HG02943 (cell line): ENCODE data around the gene NELFA.
"Not testable (repeated sequence)": the region's sequence is repeated elsewhere in the genome, so short reads cannot be mapped to it uniquely, and the experiment has no call there.

Source experiments
- ATAC-seq: cut with Tn5 transposase; IDR thresholded peaks from one replicate; pipeline ENCODE4 v1.9.1; 2021; ENCODE audit warnings: mild to moderate bottlenecking, low read depth, moderate library complexity; ENCODE audit not compliant: unreplicated experiment

Gene NELFA

DNA sequence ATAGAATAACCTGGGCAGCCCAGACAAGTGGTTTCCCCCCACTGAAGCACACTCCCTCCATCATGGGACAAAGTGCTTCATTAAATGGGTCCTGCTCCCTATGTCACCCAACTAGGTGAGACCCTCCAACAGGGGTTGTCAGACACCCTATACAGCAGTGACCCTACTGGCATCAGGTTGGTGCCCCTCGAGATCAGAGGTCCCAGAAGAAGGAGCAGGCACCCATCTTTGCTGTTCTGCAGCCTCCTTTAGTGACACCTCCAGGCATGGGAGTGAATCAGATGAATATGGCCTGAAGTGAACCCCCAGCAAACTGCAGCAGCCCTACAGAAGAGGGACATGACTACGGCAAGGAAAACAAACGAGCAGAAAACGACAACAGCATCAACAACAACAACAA lies 11.1 kb downstream of the NELFA start:
- ATAC-seq: no peak

DNA sequence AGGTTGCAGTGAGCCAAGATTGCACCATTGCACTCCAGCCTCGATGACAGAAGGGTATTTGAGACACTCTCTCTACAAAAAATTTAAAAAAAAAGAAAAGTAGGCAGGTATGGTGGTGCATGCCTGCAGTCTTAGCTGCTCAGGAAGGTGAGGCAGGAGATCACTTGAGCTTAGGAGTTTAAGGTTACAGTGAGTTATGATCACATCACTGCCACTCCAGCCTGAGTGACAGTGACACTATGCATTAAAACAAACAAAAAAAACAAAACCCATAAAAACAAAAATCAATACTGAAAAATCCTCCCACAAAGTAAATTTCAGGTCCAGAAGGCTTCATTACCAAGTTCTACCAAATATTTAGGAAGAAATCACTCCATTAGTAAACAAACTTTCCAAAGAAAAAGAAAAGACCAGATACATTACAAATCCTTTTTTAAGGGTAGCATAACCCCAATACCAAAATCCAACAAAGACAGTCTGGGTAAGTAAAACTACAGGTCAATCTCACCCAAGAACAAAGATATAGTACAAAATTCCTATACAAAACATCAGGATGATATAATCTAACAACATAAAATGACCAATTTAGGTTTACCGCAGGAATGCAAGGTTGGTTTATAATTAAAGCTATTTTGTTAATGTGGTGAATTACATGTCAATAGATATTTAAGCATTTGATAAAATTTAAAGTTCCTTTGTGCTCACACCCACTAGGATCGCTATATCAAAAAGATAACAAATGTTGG lies 11.7 kb downstream of the NELFA start:
- ATAC-seq: no peak

DNA sequence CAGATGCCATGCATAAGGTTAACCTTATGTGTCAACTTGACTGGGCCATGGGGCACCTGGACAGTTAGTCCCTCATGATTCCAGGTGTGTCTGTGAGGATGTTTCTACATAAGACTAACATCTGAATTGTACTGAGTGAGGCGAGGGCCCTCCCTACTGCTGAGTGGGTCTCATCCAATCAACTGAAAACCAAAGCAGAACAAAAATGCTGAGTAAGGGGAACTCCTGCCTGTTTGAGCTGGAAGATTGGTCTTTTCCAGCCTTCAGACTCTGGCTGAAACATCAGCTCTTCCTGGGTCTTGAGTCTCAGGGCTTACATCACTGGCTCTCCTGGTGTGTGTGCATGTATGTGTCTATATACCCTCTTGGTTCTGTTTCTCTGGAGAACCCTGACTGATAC lies 13.8 kb downstream of the NELFA start:
- no peak for ATAC-seq

DNA sequence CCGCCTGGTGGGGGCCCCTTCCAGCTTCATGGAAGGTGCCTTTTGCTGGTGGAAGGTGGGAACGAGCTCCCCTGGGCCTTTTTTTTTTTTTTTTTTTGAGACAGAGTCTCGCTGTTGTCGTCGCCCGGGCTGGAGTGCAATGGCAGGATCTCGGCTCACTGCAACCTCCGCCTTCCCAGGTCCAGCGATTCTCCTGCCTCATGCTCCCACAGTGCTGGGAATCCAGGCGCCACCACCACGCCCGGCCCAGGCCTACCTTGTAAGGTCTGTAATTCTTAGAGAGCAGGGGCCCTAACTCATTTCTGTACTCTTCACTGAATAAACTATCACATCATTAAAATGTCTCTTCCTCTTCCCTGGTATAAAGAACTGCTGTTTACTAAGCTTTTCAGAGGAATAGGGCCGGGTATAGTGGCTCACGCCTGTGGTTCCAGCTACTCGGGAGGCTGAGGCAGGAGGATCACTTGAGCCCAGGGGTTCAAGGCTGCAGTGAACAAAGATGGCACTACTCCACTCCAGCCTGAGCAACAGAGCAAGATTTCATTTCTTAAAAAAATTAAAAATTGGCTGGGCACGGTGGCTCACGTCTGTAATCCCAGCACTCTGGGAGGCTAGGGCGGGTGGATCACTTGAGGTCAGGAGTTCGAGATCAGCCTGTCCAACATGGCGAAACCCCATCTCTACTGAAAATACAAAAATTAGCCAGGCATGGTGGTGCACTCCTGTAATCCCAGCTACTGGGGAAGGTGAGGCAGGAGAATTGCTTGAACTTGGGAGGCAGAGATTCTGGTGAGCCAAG lies 14.9 kb downstream of the NELFA start:
- not testable (repeated sequence) for ATAC-seq

DNA sequence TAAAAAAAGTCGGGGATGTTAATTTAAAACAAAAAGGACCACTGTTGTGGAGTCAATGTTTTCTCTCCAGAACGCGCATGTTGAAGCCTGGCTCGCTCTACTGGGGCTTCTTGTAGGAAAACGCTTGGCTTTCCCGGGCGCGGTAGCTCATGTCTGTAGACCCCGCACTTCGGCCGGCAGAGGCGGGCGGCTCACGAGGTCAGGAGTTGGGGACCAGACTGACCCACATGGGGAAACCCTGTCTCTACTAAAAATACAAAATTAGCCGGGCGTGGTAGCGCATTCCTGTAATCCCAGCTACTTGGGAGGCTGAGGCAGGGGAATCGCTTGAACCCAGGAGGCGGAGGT lies 15.6 kb downstream of the NELFA start:
- no peak for ATAC-seq

DNA sequence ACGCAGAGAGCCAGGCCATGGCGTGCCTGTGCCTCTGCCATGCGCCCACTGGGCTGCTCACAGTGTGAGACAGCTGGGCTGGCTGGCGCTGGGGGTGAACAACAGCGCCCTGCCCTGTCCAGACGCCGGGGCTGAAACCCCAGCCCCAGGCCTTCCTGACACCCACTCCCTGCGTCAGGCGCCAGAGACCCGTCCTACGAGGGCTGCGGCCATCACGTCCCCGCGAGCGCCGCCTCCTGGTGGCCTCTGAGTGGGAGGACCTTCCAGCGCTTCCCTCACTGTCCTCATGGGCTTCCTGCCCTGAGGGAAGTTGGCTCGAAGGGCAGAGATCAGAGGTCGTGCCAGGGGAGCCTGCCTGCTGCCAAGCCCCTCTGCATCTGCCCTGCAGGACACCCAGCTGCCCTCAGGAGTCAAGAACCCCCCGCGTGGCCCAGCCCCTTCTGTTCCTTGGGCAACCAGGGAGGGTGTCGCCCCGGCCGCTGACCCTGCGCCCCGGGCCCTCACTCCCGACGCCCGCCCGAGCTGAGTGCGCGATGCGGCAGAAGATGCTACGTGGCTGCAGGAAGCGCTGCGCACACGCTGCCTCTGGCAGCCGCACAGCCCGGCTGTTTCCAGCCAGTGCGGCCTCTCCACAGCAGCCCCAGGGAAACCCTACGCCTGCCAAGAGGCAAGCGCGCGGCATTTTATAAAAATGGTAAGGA lies 16.2 kb downstream of the NELFA start:
- no peak for ATAC-seq

DNA sequence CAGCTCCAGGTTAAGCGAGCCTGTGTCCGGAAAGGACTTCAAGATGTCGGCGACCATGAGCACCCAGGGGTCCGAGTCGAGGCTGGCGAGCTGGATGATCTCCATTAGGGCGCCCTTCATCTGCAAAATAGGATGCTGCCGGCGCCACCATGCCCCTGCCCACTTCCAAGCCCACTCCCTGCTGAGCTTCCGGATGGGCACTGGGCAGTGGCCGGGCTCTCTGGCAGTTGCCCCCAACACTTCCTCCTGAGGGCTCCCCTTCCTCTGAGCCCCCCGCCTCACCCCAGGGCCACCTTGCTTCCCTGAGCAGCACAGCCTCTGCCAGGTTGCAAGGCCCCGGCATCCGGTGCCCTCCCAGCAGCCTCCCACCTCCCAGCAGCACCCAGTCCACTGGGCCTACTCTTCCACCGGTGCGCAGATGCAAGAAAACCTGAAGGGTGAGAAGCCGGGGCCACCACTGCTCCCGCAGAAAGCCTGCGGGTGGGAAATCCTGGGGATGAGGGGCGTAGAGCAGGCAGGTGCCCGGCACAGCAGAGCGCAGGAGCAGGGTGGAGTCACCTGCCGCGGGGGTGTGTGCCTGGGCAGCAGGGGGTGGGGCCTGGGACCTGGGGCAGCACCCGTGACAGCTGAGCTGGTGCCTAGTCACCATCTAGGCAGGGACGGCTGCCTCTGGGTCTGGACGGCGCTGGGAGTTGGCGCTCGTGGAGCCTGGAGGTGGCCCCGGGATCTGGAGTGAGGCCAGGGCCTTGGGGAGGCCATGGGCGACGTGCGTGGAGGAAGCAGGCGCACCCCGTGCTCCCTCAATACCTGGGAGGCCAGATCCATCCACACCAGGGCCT lies 17.0 kb downstream of the NELFA start:
- ATAC-seq: no peak

DNA sequence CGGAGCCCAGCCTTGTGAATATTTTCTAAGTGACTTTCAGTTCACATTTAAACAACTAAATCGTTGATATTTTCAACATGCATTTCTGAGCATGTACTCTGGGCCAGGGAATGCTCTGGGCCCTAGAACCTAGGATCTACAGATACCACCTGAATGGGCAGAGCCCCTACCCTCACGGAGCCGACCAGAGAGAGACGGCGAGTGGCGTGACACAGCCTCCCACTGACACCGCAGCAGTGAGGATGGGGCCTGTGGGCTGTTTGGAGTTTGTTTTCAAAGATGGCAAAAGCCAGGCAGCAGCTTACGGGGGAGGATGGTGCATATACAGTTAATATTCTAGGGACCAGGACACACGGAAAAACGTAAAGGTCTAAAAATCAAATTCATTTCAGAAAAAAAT lies 17.7 kb downstream of the NELFA start:
- no peak for ATAC-seq

DNA sequence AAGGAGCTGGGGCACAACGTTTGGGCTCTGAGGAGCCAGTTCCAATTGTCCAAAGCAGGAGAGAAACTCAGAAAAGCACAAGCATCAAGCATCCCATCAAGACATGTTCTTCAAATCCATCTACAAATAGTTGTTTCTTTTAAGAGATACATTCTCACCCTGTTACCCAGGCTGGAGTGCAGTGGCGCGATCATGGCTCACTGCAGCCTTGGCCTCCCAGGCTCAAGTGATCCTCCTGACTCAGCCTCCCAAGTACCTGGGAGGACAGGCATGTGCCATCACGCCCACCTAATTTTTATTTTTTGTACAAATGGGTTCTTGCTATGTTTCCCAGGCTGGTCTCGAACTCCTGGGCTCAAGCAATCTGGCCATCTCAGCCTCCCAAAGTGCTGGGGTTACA lies 18.1 kb downstream of the NELFA start:
- ATAC-seq: no peak

DNA sequence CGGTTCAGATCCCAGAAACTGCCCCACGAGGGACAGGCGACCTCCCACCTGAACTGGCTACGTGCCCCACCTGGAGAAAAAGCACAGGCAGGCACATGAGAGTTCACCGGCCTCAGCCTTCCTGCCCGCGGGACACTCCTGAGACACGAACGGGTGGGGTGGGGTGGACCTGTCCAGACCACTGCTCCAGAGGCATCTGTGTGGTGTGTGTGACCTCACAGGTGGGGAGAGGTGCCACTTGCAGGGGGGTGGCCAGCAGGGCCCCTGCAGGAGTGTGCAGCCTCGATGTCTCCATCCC lies 18.5 kb downstream of the NELFA start:
- ATAC-seq: no peak

DNA sequence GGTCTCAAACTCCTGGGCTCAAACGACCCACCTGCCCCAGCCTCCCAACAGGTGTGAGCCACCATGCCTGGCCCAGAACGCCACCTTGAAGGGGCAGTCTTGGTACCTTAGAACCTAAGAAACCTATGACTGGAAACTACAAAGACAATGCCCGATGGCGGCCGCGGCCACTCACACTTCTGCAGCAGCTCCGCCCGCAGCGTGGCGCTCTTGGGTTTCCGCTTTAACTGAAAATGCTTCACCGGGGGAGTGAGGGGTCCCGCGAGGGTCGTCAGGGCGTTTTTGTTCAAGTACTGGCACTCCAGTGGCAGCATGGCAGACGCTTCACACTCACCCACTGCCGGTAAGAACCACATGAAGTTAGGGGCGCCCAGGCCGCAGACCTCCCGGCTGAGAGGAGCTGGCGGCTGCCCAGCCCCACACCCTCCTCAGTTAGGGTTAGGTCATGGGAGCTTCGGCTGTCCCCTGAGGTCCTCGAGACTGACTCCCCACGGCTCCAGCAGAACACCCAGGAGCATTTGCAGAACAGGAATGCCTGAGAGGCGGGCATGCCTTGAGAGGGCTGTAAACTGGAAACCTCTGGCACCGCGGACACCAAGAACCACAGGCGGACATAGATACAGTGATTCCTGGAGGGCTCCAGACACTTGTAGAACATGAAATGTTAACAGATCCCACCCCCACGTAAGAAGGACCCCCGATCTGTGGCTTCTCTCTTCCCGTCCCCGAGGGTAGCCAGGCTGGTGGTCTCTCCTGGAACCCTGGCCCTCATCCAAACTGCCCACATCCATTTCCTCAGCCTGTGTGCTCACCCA lies 19.0 kb downstream of the NELFA start:
- no peak for ATAC-seq

DNA sequence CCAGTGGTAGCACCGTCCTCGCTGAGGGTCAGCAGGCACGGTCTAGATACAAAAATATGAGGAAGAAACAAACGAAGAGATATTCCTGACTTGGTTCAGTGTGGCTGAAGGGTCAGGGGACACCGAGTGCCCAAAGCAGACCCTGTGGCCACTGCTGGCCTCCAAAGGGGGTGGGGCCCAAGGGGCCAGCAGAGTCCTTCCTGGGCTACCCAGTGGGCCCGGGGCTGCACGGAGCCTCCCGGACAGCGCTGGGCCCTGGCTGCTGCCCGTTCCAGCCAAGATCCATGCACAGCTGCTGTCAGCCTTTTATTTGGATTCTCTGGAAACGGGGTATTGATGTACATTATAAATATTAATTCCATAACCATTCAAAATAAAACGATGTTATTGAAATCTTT lies 20.4 kb downstream of the NELFA start:
- ATAC-seq: no peak

DNA sequence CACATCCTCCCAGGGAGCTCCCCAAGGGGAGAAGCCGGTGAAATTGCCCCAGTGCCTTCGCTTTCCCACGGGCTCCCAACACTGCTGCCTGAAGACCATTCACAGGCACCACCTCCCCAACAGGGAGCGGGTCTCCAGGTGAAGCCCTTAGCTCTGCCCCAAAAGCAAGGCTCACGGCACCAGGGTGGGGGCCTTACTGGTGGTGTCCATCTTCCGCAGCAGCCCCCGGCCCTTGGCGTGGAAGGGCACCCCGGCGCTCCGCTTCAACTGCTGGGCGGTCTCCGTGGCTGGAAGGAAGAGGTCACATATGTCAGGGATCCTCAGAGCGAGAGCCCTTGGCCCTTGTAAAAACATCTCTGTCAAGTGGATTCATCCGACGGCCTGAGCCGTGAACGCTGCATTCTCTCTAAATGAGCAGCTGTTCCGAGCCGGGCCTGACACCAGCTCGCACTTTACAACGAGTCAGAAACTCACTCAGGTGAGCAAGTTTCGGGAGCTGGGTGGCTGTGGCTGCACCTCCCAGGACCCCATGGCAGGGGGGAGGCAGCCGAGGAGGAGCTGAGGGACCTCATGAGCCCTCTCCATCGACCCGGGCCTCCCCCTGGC lies 20.9 kb downstream of the NELFA start:
- no peak for ATAC-seq

DNA sequence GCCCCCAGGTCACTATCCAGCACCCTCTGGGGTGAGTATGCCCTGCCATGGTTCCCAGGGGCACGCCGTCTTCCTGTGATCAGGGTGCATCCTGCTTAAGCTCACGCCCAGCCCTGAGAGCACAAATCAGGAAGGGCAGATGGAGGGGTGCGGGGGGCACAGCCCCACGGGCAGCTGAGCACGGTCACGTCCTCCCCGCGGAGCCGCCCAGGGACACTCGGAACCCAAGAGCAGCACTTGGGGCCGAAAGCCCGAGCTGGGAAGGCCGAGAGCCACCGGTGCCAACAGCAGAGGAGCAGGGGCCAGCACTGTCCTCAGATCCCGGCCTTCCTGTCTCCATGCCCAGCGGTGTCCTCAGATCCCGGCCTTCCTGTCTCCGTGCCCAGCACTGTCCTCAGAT lies 21.5 kb downstream of the NELFA start:
- no peak for ATAC-seq

DNA sequence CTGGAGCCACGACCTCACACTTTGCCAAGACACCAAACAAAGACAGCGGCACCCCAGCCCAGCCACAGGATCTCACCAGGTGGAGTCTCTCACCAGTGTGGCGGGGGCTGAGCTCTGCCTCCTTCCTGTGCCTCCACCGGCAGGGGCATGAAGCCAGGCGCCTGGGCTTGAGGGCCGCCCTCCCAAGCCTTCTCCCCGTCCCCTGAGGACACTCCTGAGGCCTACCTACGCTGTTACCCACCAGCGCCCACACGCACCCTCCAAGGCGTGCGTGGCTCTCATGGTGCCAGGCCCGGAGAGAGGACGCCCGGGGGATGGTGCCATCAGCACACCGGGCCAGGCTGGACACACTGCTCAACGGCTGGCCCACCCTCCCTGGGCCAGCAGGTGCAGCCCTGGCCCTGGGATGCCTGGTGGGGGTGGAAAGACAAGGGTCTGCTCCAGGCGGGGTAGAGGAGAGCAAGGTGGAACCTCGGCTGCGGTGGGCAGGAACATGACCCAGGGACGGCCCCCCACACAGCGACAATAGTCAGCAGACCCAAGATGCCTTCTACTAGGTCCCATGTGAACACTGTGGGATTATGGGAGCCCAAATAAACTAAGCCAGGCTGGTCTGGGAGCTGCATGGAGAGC lies 22.1 kb downstream of the NELFA start:
- ATAC-seq: no peak

DNA sequence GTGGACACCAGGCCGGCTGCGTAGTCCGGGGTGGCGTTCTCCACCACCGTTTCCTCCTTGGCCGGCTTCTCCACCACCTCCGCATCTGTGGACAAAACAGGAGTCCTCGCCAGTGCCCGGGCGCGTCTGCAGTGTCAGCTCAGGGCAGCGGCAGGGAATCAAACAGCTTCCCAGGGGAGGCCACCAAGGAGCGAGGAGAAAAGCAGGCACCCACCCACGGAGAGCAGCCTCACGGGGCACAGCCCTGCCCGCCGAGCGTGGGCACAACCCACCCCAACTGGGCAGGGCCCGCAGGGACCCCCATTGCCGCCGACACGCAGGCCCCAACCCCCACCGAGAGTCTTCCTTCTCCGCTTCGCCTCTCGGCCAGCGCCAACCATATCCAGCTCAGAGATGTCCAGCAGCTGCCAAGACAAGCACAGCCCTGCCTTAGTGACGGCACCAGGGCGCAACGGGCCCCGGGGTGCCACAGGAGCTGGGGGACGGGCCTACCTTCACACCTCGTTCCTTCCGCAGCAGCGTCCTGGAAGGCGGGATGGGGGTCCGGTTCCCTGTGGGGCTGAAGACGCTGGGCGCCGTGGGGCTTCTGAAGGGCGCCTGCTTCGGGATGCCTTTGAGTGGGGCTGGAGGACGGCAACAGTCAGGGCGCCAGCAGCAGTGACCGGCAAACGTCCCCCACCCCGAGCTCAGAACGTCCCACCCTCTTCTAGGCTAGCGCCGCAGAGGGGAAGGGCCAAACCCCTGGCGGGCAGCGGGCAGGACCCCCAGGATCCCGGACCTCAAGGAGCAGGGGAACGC lies 22.8 kb downstream of the NELFA start:
- no peak for ATAC-seq

DNA sequence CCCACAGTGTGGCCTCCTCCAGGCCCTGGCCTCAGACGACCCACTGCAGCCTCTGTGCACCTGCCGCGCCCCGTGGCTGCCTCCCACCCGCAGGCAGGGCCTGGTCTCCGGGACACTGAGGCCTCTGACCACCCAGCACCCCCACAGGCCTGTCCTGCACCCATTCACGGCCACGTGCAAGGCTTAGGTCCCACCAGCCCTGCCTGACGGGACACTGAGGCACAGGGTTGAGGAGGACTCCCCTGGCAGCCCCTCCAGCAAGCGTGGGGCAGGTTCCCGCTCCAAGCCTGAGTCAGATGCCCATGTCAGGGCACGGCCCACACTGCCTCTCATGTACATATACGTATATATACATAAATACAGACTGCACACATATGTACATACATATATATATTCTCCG lies 23.5 kb downstream of the NELFA start:
- no peak for ATAC-seq

DNA sequence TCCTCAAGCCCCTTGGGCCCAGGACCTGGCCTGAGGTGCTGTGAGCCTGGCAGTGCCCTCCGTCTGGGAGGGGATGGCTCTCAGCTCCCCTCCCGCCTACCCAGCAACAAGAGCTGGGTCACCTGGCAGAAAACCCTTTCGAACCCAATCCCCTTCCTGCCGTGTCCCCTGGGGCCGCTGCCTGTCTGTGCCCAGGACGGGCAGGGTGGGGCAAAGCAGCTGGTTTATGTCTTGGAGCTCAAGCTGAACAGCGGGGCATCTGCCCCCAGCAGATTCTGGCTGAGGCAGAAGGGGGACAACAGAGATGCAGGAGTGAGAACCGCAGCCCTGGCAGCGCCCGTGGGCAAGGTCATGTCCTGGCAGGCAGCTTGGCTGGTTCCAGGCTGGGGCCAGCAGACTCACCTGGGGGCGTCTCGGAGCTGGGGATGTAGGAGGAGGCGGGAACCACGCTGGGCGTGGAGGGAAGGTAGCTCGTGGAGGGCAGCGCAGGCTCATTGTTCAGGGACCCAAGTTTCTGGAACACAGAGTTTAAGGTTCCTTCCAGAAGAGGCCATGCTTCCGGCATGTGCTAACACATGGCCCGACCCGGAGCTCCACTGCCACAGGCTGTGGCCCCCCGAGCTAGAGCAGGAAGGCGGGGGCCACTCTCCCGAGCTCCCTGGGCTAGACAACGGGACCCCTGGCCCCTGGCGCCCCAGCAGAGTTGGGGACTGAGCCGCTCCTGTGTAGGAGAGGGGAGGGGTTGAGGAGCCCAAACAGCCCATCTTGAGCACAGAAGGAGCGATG lies 24.2 kb downstream of the NELFA start:
- ATAC-seq: no peak
